GM12875 (cell line): ENCODE results near the gene DCAF16.

Experiments used
- H3K4me3 ChIP-seq: one replicate; pipeline ENCODE4 v1.5.1; 2011; ENCODE audit warnings: low read depth, low read length, control low read depth
- CTCF ChIP-seq: IDR thresholded peaks from 2 replicates; pipeline ENCODE4 v1.5.1; 2011; ENCODE audit warnings: low read depth, mild to moderate bottlenecking, control low read depth, inconsistent platforms, low read length, moderate library complexity, borderline replicate concordance; ENCODE audit not compliant: insufficient read depth

Gene DCAF16

GRCh38 chr4:17762726-17763125, 47.8 kb downstream of the DCAF16 start:
- TF ChIP-seq CTCF = peak; percentile 41; the same call in 1 of the 2 replicates

GRCh38 chr4:17761062-17761461, 49.5 kb downstream of the DCAF16 start:
- no peak overlapping the region for H3K4me3 ChIP-seq
- no peak for TF ChIP-seq CTCF

More at GRCh38 chr4:17762726-17763125, 47.8 kb downstream of the DCAF16 start:
- no peak overlapping the region for H3K4me3 ChIP-seq

DNA sequence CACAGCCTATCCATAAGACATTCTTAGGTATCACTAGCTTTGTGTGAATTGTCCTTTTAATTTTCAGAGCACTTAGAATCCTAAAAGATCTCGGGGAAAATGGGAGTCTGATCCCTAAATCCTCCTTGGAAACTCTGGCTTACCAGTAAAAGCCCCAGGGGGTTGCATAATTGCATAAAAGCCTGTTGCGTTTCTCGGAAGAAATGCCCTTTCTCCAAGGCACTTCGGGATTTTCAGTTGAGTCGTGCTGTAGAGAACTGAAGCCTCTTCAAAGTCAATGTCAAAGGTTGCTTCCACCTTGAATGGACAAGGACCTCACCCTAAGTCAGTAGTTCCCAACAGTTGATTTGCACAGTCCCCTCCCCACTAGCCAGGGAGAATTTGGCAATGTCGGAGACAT, 49.9 kb downstream of the DCAF16 start:
- TF ChIP-seq CTCF = no peak
- no peak overlapping the region for H3K4me3 ChIP-seq

GRCh38 chr4:17758485-17758884, 52.1 kb downstream of the DCAF16 start:
- TF ChIP-seq CTCF = no peak
- no peak overlapping the region for H3K4me3 ChIP-seq

DNA sequence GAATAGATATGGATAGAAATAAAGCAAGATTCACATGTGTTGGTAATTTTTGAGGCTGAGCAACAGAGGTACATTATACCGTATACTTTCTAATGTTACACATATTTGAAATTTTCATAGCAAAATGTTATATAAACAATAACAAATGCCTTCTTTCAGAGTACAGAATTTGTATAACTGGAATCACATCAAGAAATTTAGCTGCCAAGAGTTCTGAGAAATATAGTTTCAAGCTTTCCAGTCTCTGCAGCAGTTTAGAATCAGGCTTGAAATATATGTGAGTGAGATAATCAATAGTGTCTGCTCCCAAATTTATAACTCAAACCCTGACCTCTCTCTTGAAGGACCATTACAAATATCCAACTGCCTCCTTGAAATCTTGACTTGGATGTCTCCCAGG, 52.9 kb downstream of the DCAF16 start:
- no peak for TF ChIP-seq CTCF
- no peak overlapping the region for H3K4me3 ChIP-seq

- H3K4me3 ChIP-seq = no peak overlapping the region
- TF ChIP-seq CTCF = no peak
Observed at GRCh38 chr4:17753646-17754045, 56.9 kb downstream of the DCAF16 start.
